Endothelial cell (in vitro differentiated cells): Measurements from ENCODE around the gene GALNT11. TPM values are rescaled to one million over a fixed set of nuclear protein-coding genes. Genes with fewer than 3 reads are reported as not detected.

ENCODE experiments used
- DNase-seq: peaks from one replicate; pipeline ENCODE4 v3.0.0; 2021; ENCODE audit warnings: low spot score
- H3K27ac Mint-ChIP-seq: one replicate; pipeline ENCODE4 v1.8.0; 2021; ENCODE audit warnings: mixed read lengths, inconsistent platforms; ENCODE audit not compliant: unreplicated experiment
- H3K27me3 Mint-ChIP-seq: one replicate; pipeline ENCODE4 v1.8.0; 2021; ENCODE audit warnings: mild to moderate bottlenecking, moderate library complexity, mixed read lengths, inconsistent platforms; ENCODE audit not compliant: unreplicated experiment
- H3K36me3 Mint-ChIP-seq: one replicate; pipeline ENCODE4 v1.8.0; 2021; ENCODE audit warnings: mild to moderate bottlenecking, low read depth, mixed read lengths, inconsistent platforms; ENCODE audit not compliant: unreplicated experiment
- H3K4me1 Mint-ChIP-seq: one replicate; pipeline ENCODE4 v1.8.0; 2021; ENCODE audit warnings: mild to moderate bottlenecking, mixed read lengths, inconsistent platforms; ENCODE audit not compliant: unreplicated experiment
- H3K4me3 Mint-ChIP-seq: one replicate; pipeline ENCODE4 v1.8.0; 2021; ENCODE audit warnings: mild to moderate bottlenecking, mixed read lengths, inconsistent platforms; ENCODE audit not compliant: unreplicated experiment
- H3K9me3 Mint-ChIP-seq: one replicate; pipeline ENCODE4 v1.8.0; 2021; ENCODE audit warnings: mixed read lengths, inconsistent platforms; ENCODE audit not compliant: unreplicated experiment
- total RNA-seq: library from RNA; stranded (reverse); fragmentation: NEBNext Ultra II Directional; extraction: Animal tissue kit (Norgen Biotek cat#: 25700); gene quantifications from one replicate; pipeline ENCODE4 v1.2.1, GENCODE V29; 2021; ENCODE audit not compliant: unreplicated experiment
- TF ChIP-seq, protein P1 (sequence below): fragments of 200-600 bp; sonication (generic); IDR thresholded peaks from one replicate; pipeline ENCODE4 v1.5.0; 2021; ENCODE audit warnings: antibody characterized with exemption; ENCODE audit not compliant: unreplicated experiment

GALNT11 gene
- total RNA-seq, 1 donor from 2014 or later: 21.2 TPM

GRCh38 chr7:152097330-152097729 lies 71.9 kb downstream of the GALNT11 start:
- Mint-ChIP-seq H3K27ac (no peak overlapping the region), H3K9me3 (no peaks in the 10 kb centered on the region), H3K4me3 (no peak overlapping the region), H3K27me3 (peaks cover 3% of the 10 kb centered on the region), H3K36me3 (peaks cover 9% of the 10 kb centered on the region), H3K4me1 (no peaks in the 10 kb centered on the region)
- TF ChIP-seq, protein P1, sequence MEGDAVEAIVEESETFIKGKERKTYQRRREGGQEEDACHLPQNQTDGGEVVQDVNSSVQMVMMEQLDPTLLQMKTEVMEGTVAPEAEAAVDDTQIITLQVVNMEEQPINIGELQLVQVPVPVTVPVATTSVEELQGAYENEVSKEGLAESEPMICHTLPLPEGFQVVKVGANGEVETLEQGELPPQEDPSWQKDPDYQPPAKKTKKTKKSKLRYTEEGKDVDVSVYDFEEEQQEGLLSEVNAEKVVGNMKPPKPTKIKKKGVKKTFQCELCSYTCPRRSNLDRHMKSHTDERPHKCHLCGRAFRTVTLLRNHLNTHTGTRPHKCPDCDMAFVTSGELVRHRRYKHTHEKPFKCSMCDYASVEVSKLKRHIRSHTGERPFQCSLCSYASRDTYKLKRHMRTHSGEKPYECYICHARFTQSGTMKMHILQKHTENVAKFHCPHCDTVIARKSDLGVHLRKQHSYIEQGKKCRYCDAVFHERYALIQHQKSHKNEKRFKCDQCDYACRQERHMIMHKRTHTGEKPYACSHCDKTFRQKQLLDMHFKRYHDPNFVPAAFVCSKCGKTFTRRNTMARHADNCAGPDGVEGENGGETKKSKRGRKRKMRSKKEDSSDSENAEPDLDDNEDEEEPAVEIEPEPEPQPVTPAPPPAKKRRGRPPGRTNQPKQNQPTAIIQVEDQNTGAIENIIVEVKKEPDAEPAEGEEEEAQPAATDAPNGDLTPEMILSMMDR: no peak
- DNase-seq: no peak

- Mint-ChIP-seq H3K27me3 (peaks cover 3% of the 10 kb centered on the region), H3K4me1 (no peaks in the 10 kb centered on the region)
- TF ChIP-seq, protein P1: no peak
These were observed 77.6 kb downstream of the GALNT11 start for GRCh38 chr7:152103066-152103465.

DNA sequence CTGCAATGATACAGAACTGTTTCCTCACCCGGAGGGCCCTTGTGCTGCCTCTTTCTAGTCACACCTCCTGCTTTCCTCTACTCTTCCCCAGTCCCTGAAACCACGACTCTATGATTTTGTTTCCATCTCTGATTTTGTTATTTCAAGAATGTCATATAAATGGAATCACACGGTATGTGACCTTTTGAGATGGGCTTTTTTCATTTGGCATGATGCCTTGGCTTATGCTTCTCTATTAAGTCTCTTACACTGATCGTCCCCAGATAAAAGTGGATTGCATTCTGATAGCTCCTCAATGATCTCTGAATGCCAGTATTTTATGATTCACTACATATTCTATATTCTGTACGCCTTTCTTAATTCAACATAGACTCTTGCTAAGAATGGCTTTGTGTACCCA lies 78.2 kb downstream of the GALNT11 start:
- no peaks in the 10 kb centered on the region for H3K9me3 Mint-ChIP-seq
- H3K4me3 Mint-ChIP-seq: no peak overlapping the region
- peaks cover 20% of the 10 kb centered on the region for H3K36me3 Mint-ChIP-seq
- H3K4me1 Mint-ChIP-seq: no peaks in the 10 kb centered on the region
- peaks cover 3% of the 10 kb centered on the region for H3K27me3 Mint-ChIP-seq
- no peak for DNase-seq
- H3K27ac Mint-ChIP-seq: no peak overlapping the region
- TF ChIP-seq, protein P1: no peak

More at GRCh38 chr7:152103066-152103465, 77.6 kb downstream of the GALNT11 start:
- Mint-ChIP-seq H3K4me3 (no peak overlapping the region), H3K36me3 (peaks cover 20% of the 10 kb centered on the region), H3K9me3 (no peaks in the 10 kb centered on the region), H3K27ac (no peak overlapping the region)
- no peak for DNase-seq

GRCh38 chr7:152105205-152105604 lies 79.7 kb downstream of the GALNT11 start:
- H3K4me1 Mint-ChIP-seq: peaks cover 2% of the 10 kb centered on the region
- H3K36me3 Mint-ChIP-seq: peaks cover 20% of the 10 kb centered on the region
- H3K27me3 Mint-ChIP-seq: peaks cover 1% of the 10 kb centered on the region
- no peak overlapping the region for H3K27ac Mint-ChIP-seq
- H3K4me3 Mint-ChIP-seq: no peak overlapping the region
- DNase-seq: no peak
- H3K9me3 Mint-ChIP-seq: no peaks in the 10 kb centered on the region
- TF ChIP-seq, protein P1: no peak

GRCh38 chr7:152106990-152107389 lies 81.5 kb downstream of the GALNT11 start:
- DNase-seq: no peak
- H3K27ac Mint-ChIP-seq: no peak overlapping the region
- H3K9me3 Mint-ChIP-seq: no peaks in the 10 kb centered on the region
- TF ChIP-seq, protein P1: no peak
- H3K4me3 Mint-ChIP-seq: no peak overlapping the region
- H3K36me3 Mint-ChIP-seq: peaks cover 11% of the 10 kb centered on the region
- H3K27me3 Mint-ChIP-seq: peaks cover 1% of the 10 kb centered on the region
- H3K4me1 Mint-ChIP-seq: peaks cover 2% of the 10 kb centered on the region
